BE2C (cell line): Measurements from ENCODE around the gene SLU7.

ENCODE experiments used
- DNase-seq: peaks from one replicate; pipeline ENCODE4 v3.0.0-alpha.2; 2020
- H3K27me3 ChIP-seq: fragments of 250-450 bp; sonication (Bioruptor Pico); 2 replicates; pipeline ENCODE4 v1.5.1; 2020; ENCODE audit warnings: mild to moderate bottlenecking
- H3K36me3 ChIP-seq: fragments of 250-450 bp; sonication (Bioruptor Pico); 2 replicates; pipeline ENCODE4 v1.5.1; 2020; ENCODE audit warnings: mild to moderate bottlenecking
- H3K4me1 ChIP-seq: fragments of 250-450 bp; sonication (Bioruptor Pico); 2 replicates; pipeline ENCODE4 v1.5.1; 2020
- H3K4me3 ChIP-seq: 2 replicates; pipeline ENCODE4 v1.5.1; 2011; ENCODE audit warnings: low read depth, low read length
- H3K9me3 ChIP-seq: fragments of 250-450 bp; sonication (Bioruptor Pico); 2 replicates; pipeline ENCODE4 v1.5.1; 2020
- CTCF ChIP-seq: IDR thresholded peaks from 2 replicates; pipeline ENCODE4 v1.5.1; 2012; ENCODE audit warnings: mild to moderate bottlenecking, low read depth, low read length

The SLU7 gene

GRCh38 chr5:160464466-160464797, 45.6 kb upstream of the SLU7 start:
- DNase-seq: no peak
- Histone ChIP-seq H3K9me3 (no peaks in the 10 kb centered on the region), H3K4me3 (no peak overlapping the region), H3K27me3 (peaks cover 2% of the 10 kb centered on the region; the same call in 1 of the 2 replicates), H3K36me3 (no peaks in the 10 kb centered on the region), H3K4me1 (no peaks in the 10 kb centered on the region)
- TF ChIP-seq CTCF: no peak

- no peak for TF ChIP-seq CTCF
- no peak for DNase-seq
- Histone ChIP-seq H3K4me3 (no peak overlapping the region), H3K36me3 (no peaks in the 10 kb centered on the region), H3K27me3 (peaks cover 3% of the 10 kb centered on the region; the same call in 1 of the 2 replicates), H3K9me3 (no peaks in the 10 kb centered on the region), H3K4me1 (no peaks in the 10 kb centered on the region)
Observed at GRCh38 chr5:160463740-160464465, 45.0 kb upstream of the SLU7 start.

- Histone ChIP-seq H3K4me3 (no peak overlapping the region), H3K9me3 (no peaks in the 10 kb centered on the region), H3K27me3 (peaks cover 3% of the 10 kb centered on the region; the same call in 1 of the 2 replicates), H3K4me1 (no peaks in the 10 kb centered on the region), H3K36me3 (no peaks in the 10 kb centered on the region)
- no peak for DNase-seq
- no peak for TF ChIP-seq CTCF
Observed at GRCh38 chr5:160463227-160463626, 44.3 kb upstream of the SLU7 start.

GRCh38 chr5:160462167-160462566, 43.3 kb upstream of the SLU7 start:
- H3K4me3 ChIP-seq: no peak overlapping the region
- peaks cover 3% of the 10 kb centered on the region; the same call in 1 of the 2 replicates for H3K27me3 ChIP-seq
- no peak for TF ChIP-seq CTCF
- no peaks in the 10 kb centered on the region for H3K36me3 ChIP-seq
- H3K9me3 ChIP-seq: no peaks in the 10 kb centered on the region
- no peaks in the 10 kb centered on the region for H3K4me1 ChIP-seq
- no peak for DNase-seq

GRCh38 chr5:160461378-160461777, 42.5 kb upstream of the SLU7 start:
- H3K9me3 ChIP-seq: no peaks in the 10 kb centered on the region
- no peaks in the 10 kb centered on the region for H3K4me1 ChIP-seq
- no peak overlapping the region for H3K4me3 ChIP-seq
- H3K27me3 ChIP-seq: peaks cover 5% of the 10 kb centered on the region; the same call in 1 of the 2 replicates
- H3K36me3 ChIP-seq: no peaks in the 10 kb centered on the region
- no peak for TF ChIP-seq CTCF
- DNase-seq: no peak

- DNase-seq: no peak
- Histone ChIP-seq H3K4me3 (no peak overlapping the region), H3K4me1 (no peaks in the 10 kb centered on the region), H3K9me3 (no peaks in the 10 kb centered on the region), H3K27me3 (peaks cover 6% of the 10 kb centered on the region; the same call in 1 of the 2 replicates), H3K36me3 (no peaks in the 10 kb centered on the region)
- TF ChIP-seq CTCF: peak; percentile 27
Observed at GRCh38 chr5:160460377-160461049, 41.6 kb upstream of the SLU7 start.
